GM18520 (cell line): ENCODE results near the gene LRRC4C.

Experiments used
- ATAC-seq: cut with Tn5 transposase; IDR thresholded peaks from one replicate; pipeline ENCODE4 v1.9.1; 2021; ENCODE audit not compliant: unreplicated experiment

The LRRC4C gene

GRCh38 chr11:41133023-41133422, 326.4 kb downstream of the LRRC4C start:
- ATAC-seq: no peak

DNA sequence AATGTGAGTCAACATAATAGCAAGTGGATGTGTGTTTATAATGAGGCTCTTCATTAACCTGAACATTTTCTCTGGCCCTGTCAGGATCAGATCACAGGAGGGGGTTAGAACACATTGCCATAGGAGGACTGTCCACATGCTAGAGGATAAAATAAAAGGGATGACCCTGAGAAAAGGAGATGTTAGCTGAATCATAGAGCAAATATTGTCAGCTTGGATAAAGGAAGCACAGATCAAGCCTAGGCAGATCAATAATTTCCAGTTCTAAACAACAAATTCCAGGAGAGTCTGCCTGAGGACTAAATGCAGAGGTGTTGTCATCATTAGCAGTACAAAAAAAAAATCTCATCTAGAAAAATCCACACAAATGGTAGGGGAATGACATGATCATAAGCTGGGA, 337.9 kb downstream of the LRRC4C start:
- no peak for ATAC-seq

DNA sequence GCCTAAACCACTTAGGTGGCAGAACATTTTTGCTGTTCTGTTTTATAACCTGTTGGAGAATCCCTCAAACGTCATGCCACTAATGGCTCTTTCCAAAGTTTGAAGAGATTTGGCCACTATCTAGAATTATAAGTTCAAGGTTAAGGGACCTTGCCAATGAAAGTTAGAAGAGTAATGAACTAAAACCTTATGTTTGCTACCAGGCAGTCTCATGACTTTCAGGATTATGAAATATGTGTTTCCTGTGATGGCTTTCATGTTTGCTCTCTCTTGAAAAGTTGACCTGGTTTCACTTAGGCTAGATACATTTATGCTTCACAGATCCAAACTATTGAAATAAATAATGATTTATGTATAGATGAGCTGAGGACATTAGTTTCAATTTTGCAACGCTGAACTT, 340.0 kb downstream of the LRRC4C start:
- ATAC-seq: no peak

GRCh38 chr11:41118521-41118920, 340.9 kb downstream of the LRRC4C start:
- no peak for ATAC-seq

GRCh38 chr11:41116970-41117369, 342.5 kb downstream of the LRRC4C start:
- no peak for ATAC-seq

DNA sequence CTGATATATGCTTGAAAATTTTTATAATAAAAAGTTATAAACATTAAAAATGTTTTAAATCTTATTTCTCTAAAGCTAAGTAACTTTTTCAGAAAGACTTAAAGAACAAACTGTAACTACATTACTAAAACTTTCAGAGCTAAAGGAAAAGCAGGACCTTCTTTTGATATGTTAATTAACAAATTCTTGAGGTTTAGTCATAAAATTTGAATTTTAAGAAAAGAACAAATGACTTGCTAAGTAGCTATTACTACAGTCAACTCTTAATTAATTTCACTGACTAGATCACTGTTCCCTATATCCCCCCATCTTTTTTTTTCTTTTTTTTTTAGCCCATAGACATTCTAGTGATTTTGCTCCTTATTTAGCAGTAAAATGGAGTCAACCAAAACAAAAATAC, 344.4 kb downstream of the LRRC4C start:
- no peak for ATAC-seq

DNA sequence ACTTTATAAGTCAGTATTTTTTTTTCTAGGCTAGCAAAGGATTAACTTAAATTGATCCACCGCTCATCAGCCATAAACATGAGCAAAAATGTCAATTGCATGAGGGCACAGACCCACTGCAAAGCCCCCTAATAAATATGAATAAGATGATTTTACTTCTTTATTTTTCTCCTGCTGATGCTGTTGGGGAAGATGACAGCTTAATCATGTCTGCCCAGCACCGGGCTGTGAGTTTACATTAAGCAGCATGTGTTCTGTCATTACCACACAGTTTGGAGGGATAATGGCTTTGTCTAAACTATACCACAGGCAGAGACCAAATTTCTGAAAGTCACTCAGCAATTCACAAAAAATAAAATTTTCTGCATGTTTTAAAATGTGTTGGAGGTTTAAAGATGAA, 346.3 kb downstream of the LRRC4C start:
- ATAC-seq: no peak

GRCh38 chr11:41110527-41110926, 348.9 kb downstream of the LRRC4C start:
- ATAC-seq: no peak

DNA sequence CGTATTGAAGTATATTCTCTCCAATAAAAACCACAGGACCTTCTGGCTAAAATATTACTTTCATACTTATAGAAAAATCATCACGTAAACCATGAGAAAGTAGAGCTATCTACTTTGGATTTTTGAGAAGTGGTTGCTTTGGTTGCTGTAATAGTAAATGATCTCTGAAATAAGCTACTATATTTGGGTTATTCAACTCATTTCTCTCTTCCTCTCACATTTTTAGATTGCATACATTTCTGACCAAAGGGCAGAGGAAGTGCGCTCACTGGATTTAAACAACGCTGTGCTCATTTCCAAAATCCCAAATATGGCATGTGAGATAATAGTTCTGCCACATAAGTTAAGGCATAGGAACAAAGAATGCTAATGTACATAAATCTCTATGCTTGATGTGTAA, 357.0 kb downstream of the LRRC4C start:
- no peak for ATAC-seq

GRCh38 chr11:41099654-41100053, 359.8 kb downstream of the LRRC4C start:
- no peak for ATAC-seq

DNA sequence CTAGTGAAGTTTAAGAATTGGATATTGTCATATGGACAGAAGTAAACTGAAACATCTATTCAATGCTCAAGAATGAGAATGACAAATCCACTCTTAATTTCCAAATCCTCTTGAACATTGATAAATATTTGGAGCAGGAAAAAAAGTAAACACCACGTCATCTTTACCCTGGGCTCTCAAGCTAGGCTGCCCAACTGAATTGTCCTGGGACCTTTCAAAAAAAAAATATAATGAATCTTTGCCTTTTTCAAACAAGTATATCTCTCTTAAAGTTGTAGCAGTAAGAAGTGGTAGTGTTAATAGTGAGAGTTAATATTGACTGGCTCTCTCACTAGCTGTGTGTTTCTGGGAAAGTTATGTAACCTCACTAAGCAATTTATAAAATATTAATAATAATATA, 374.3 kb downstream of the LRRC4C start:
- no peak for ATAC-seq

DNA sequence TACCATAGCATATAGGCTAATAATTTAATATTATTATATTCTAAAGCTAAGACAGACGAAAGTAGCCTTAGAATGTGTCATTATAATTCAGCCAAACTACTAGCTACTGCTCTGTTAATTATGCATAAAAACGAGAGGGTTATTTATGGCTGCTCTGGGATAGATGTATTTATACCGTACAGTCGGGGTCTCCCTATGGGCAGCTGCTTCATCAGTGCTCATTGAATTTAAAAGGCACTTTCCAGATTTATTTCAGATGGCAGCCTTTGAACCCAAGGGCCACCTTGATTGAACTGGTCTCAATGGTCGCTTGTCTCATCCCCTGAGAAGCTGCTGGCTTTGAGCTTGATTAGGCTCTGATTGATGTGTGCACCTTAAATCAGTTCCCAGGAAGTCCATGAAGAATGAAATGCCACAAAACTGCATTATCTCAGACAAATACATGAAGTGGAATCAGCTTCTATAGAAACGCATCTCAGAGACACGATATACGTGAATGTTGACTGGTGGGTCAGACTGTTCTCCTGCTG, 377.6 kb downstream of the LRRC4C start:
- ATAC-seq: no peak

DNA sequence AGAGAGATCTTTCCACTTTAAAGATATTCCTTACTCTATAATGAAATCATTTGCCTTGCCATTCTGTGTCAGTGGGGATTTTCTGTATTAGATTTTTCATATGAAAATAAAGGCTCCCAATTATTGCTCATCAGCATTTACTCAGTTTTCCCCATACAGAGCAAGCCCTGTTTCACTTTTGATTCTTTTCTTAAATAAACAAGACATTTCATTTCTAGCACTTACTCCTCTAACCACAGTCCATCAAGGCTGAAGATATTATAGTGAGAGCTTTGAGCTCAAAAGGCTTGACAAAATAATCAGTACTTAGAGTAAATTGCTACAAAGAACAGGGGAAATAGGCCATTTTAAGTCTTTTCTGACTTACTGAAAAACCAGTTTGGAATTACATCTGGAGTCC, 385.1 kb downstream of the LRRC4C start:
- no peak for ATAC-seq

DNA sequence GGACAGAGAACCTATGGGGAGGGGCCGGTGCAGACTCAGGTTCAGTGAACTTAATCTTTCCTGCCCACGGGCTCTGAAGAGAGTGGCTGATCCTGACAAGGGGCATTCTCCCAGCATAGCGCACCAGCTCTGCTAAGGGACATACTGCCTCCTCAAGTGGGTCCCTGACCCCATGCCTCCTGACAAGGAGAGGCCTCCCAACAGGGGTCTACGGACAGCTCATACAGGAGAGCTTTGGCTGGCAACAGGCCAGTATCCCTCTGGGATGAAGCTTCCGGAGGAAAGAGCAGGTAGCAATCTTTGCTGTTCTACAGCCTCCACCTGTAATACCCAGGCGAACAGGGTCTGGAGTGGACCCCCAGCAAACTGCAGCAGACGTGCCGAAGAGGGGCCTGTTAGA, 394.0 kb downstream of the LRRC4C start:
- no peak for ATAC-seq

DNA sequence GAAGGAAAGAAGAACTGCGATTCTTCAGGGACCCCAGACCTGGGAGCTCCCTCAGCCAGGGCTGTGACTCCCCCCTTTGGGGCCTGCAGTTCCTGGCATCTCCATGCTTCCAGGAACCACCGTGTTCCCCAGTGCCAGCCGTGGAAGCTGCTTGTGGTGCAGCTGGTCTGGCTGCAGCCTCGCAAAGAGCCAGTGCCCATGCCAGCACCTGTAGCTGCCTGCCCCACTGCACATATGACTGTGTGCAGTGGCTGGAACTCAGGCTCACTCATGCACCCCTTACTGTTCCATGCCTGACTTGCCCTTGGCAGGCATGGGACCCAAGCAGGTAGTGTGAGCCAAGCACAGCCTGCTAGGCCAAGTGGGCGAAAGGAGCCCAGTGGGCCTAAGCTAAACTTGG, 401.3 kb downstream of the LRRC4C start:
- ATAC-seq: no peak

DNA sequence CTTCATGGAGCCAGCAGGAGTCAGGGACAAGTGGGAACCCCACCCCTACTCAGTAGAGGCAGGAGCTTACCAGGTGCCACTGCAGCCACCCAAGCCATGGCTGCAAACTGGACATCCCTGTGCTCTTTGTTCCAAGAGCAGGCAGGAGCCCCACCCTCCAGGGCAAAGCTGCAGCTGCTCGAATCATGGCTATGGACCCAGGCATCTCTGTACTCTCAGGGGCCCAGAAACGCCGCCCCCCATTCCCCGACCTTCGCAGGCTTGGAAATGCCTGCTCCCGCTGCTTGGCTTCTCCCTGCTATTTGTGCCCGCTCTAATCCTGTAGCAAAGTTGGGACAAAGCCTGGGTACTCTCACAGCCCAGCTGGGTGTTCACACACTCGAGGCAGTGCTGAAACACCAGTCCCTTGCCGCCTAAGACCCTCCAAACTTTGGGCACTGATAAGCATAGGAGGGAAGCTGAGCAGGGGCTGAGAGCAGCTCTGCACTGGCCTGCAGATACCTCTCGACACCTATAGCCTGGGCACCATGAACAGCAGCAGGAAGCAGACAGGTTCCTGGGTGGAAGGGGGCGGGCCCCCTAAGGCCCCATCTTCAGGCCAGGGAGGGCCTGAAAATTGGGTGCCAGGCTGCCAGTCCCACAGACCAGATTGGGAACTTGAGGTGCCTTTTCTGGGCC, 402.4 kb downstream of the LRRC4C start:
- no peak for ATAC-seq

- no peak for ATAC-seq
Observed at GRCh38 chr11:41053894-41054293, 405.6 kb downstream of the LRRC4C start.

GRCh38 chr11:41051919-41052635, 407.4 kb downstream of the LRRC4C start:
- ATAC-seq: no peak

- no peak for ATAC-seq
Observed at GRCh38 chr11:41050791-41051190, 408.7 kb downstream of the LRRC4C start.

DNA sequence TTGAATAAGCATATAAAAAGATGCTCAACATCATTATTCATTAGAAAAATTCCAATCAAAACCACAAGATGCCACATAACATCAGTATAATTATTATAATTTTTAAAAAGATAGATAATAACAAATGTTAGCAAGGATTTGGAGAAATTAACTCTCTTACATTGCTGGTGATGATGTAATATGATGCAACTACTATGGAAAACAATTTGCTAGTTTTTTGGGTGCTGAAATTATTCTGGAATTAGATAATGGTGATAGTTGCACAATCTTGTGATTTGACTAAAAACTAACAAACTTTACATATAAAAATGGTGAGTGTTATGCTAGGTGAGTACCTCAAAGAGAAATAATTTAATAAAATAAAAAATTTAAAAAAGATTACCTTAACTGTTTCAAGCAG, 412.2 kb downstream of the LRRC4C start:
- no peak for ATAC-seq

GRCh38 chr11:41045266-41045665, 414.2 kb downstream of the LRRC4C start:
- ATAC-seq: no peak

GRCh38 chr11:41044747-41045146, 414.7 kb downstream of the LRRC4C start:
- ATAC-seq: no peak

- no peak for ATAC-seq
Observed at GRCh38 chr11:41042688-41043087, 416.8 kb downstream of the LRRC4C start.
